NCI-H460 (cell line): ENCODE data around the gene COPB2. TPM values are rescaled to one million over a fixed set of nuclear protein-coding genes. Genes with fewer than 3 reads are reported as not detected.

ENCODE experiments used
- DNase-seq: peaks from one replicate; pipeline ENCODE4 v3.0.0-alpha.2; 2016; ENCODE audit warnings: low read depth; ENCODE audit errors: extremely low read depth
- small RNA-seq, 2 experiments: library from RNA; depleted of rRNA; stranded (forward); fragments of <200 nt; gene quantifications; one replicate each; pipeline ENCODE3, GENCODE V24; 2014
- total RNA-seq: library from RNA; depleted of rRNA; stranded (reverse); fragments of >200 nt; shearing (Covaris generic); gene quantifications from 2 replicates; pipeline ENCODE4 v1.2.3, GENCODE V29; 2014; rRNA removed

COPB2 gene
- total RNA-seq, 1 experiment from 2014 or later: 85.3 TPM

DNA sequence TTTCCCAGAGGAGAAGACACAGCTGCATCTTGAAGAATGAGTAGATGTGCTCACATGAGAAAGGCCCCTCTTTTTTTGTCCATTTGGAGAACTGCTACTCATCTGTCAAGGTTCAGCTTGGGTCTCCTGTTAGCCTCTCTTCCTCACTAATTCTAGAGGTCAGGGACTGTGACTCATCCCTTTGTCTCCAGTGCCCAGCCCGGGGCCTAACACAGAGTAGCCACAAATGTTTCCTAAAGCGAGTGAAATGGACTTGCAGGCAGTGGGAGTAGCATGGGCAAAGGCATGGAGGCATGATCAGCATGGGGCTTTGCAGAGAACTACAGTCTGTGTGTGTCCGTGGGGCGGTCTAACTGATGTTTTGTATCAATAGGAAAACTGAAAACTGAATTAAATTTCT is 79.6 kb downstream of the COPB2 start:
- no peak for DNase-seq

DNA sequence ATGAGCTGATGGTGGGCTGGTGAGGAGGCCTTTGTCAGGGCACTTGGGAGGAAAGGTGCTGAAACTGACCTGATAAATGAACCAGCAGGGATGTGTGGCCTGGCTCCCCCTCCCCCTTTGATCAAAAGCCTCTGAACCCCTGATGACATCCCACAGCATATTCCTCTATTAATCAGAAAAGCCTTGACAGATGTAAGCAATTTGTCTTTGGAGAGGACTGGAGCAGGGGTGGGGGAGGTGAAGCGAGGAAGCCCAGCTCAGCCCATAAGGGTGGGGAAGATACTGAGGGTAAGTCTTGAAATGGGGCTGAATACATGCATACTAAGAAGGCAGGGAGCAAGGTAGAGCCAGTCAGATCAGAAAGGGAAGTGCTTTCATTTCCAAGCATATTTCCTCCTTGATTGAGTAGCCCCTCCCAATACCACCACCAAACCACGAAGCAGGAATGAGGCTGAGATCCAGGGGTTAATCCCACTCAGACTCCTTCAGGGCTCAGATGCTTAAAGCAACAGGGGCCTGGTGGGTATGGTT is 80.3 kb downstream of the COPB2 start:
- no peak for DNase-seq

DNA sequence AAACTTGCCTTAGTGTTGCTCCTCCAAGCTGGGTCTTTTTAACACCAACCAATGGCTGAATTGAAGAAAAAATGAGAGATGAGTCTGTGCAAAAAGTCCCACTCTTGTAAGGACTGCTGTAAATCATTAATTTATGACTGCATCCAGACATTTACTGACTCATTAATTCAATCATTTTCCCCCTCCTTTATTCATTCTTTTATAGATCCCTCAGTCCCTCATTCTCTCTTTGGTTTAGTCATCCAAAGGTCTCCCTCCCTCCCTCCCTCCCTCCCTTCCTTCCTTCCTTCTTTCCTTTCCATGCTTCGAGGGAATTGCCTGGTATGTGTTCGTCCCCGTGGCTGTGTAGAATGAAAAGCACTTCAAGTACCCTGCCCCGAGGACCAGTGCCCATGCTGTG is 80.9 kb downstream of the COPB2 start:
- no peak for DNase-seq

DNA sequence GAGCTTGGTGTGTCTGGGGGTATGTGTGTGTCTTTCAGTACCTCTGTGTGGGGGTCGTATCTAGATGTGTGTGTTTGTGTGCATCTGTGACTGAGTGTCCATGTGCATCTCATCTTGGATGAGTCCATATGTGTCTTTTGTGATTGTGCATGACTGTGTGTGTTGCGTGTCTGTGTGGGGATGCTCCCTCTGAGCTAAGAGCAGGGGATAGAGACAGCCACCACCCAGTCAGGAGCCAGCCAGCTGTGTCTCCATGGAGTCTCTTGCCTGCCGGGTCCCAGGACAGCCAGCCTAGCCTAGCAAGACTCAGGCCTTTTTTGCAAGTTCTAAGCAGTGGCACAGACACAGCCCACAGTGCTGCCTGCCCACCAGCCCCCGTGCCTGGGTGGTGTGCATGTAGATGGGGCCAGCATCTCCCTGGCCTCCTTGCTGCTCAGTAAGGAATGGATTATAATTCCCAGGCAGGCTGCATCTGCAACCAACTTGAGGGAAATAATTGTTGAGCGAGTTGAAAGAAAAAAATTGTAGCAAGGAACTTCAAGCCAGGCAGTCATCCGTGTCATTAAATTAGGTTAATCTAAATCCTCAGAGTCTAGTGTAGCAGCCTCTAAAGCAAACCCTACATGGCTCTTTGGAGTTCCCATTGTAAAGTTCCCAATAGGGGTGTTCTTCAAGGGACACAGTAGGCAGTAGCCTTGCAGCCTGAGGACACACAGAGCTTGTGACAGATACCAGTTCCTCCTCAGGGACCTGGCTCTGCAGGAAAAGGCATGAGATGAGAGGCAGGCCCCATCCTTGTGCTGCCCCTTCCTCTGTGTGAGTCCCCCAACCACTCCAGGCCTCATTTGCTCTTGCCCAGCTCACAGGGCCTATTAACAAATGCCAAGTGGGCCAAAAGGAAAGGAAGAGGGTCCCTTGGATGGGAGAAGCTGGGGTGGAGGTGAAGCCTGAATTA is 81.6 kb downstream of the COPB2 start:
- no peak for DNase-seq

Small RNA genes lying within 50 kb of the gene (small RNA-seq; reads per million reads assigned to genes)
- gene RF00026: 0 reads per million in 2 experiments

Other genes with a start within 250 kb of the COPB2 start
- gene MRPS22, start 45.6 kb downstream of the COPB2 start, total RNA-seq: 86.1 and 98.8 TPM in 2 replicates
- gene RBP2, start 86.9 kb upstream of the COPB2 start, total RNA-seq: not detected in 2 replicates
- gene RBP1, start 150.1 kb upstream of the COPB2 start, total RNA-seq: not detected in 2 replicates